SU-DHL-6 (cell line): ENCODE data around the gene KCNJ1.

ENCODE experiments used
- EZH2phosphoT487 ChIP-seq: fragments of 200-600 bp; sonication (generic), shearing (Covaris generic); conservative IDR thresholded peaks from 2 replicates; pipeline ENCODE4 v1.6.1; 2018; ENCODE audit warnings: mild to moderate bottlenecking, antibody characterized with exemption, low read length, moderate library complexity, mixed read lengths
- TF ChIP-seq, protein P1 (sequence below): fragments of 200-600 bp; sonication (generic); IDR thresholded peaks from one replicate; pipeline ENCODE4 v1.5.1; 2017; ENCODE audit warnings: antibody characterized with exemption, mild to moderate bottlenecking, low read length, moderate library complexity; ENCODE audit not compliant: insufficient read depth, poor library complexity, severe bottlenecking

DNA sequence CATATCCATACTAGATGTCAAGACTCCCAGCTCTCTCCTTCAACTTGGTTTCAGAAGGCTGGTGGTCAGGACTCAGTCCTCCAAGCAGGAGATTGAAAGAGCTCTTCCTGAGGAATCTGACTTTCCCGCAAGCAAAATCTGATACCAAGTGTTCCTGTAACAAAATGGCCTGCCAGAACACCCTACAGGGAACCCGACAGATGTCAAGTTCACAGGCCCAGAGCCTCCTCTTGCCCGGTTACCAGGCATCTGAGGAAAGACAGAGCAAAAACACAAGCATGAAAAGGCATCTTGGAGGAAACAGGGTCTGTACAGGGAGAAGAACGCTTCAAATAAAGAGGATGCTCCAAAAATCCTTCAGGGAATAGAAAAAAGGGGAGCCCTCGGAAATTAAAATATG, 15.4 kb upstream of the KCNJ1 start:
- TF ChIP-seq, protein P1, sequence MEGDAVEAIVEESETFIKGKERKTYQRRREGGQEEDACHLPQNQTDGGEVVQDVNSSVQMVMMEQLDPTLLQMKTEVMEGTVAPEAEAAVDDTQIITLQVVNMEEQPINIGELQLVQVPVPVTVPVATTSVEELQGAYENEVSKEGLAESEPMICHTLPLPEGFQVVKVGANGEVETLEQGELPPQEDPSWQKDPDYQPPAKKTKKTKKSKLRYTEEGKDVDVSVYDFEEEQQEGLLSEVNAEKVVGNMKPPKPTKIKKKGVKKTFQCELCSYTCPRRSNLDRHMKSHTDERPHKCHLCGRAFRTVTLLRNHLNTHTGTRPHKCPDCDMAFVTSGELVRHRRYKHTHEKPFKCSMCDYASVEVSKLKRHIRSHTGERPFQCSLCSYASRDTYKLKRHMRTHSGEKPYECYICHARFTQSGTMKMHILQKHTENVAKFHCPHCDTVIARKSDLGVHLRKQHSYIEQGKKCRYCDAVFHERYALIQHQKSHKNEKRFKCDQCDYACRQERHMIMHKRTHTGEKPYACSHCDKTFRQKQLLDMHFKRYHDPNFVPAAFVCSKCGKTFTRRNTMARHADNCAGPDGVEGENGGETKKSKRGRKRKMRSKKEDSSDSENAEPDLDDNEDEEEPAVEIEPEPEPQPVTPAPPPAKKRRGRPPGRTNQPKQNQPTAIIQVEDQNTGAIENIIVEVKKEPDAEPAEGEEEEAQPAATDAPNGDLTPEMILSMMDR, result no peak
- no peak for TF ChIP-seq EZH2phosphoT487
